GM18858 (cell line): ENCODE results near the gene ITPR1.

Source experiments
- ATAC-seq: cut with Tn5 transposase; IDR thresholded peaks from one replicate; pipeline ENCODE4 v1.9.1; 2021; ENCODE audit not compliant: unreplicated experiment

ITPR1 gene

GRCh38 chr3:4508048-4508981 is 15.2 kb downstream of the ITPR1 start:
- ATAC-seq = peak; percentile 69

DNA sequence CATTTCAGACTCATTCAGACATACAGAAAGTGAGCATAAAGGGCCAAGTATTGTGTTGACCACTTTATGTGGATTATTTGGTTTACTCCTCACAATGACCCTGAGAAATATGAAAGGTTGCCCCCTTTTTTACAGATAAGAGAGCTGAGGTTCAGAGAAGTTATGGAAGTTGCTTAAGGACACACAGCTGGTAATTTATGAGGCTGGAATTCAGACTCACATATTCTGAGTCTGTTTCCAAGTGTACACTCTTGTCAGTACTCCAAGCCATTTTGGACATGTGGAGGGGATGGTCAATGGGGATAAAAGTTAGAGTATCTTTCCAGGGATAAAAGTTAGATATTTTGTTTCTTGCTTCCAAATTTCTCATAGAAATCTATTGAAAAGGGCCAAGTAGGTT is 15.9 kb downstream of the ITPR1 start:
- no peak for ATAC-seq

GRCh38 chr3:4509983-4510755 is 17.0 kb downstream of the ITPR1 start:
- ATAC-seq = no peak

GRCh38 chr3:4511491-4512262 is 18.5 kb downstream of the ITPR1 start:
- ATAC-seq = no peak

- no peak for ATAC-seq
Measured at GRCh38 chr3:4512895-4513616, 19.9 kb downstream of the ITPR1 start.

DNA sequence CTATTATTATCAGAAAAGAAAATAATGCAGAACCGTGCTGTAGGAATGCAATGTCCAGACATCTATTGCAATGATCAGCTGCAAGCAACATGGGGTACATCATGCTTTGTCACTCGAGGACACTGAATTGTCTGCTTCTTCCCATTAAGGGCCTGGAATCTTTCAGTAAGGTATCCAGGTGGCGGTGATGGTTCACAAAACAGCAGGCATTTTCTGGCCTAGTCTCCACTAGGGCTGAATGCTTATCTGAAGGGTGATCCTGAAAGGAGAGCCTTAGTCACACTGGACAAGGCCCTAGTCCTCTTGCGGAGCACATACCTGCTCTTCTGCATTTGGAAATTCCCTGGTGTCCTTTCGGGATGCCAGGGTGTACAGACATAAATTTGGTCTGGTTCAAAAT is 21.2 kb downstream of the ITPR1 start:
- ATAC-seq = no peak

GRCh38 chr3:4514916-4515315 is 21.8 kb downstream of the ITPR1 start:
- no peak for ATAC-seq

- ATAC-seq = no peak
Measured at GRCh38 chr3:4515916-4516579, 22.9 kb downstream of the ITPR1 start.

DNA sequence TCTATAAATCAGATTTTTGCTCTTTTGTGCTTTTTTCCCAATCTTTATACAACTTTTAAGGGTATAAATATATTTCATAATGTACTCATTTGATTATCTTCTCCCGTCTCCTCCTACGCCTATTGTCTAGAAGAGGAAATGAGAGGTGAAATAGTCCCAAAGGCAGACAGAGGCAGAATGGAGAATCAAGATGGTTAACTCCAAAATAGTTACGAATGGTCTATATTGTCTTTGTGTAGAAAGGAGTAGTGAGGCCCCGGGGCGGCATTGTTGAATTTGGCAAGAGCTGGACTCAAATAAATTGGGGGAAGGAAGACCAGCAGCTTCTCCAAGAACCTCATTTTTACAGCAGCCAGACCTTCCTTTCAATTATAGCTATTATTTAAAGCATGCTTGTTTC is 23.9 kb downstream of the ITPR1 start:
- ATAC-seq = no peak

DNA sequence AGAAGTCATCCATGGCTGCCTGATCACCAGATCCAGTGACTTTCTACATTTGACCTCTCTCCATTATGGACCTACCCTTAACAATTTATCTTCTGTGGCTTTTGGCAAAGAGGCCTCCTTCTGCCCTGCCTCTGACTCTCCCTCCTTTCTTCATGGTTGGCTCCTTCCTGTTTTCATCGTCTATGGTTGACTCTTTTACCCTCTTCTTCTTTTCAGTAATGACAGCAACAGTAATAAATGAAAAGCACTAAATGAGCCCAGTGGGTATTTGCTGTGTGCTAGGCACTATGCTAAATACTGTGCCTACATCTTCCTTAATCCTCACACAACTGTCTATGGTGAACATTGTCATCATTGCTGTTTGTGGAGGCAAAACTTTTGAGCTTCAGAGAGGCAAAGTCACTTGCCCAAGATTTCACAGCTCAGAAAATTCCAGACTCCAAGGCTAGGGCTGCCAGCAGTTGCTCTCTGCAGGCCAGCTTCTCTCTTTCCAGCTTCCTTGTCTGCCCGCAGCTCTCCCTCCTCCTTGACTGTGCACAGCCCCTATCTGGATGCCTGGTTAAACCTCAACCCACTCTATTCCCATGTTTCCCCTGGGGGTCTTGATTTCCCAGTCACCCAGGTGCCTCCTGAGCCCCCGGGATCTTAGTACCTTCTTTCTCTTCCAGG is 24.6 kb downstream of the ITPR1 start:
- no peak for ATAC-seq

- ATAC-seq = no peak
Measured at GRCh38 chr3:4520033-4520816, 27.1 kb downstream of the ITPR1 start.

- no peak for ATAC-seq
Measured at GRCh38 chr3:4522947-4523346, 29.8 kb downstream of the ITPR1 start.

DNA sequence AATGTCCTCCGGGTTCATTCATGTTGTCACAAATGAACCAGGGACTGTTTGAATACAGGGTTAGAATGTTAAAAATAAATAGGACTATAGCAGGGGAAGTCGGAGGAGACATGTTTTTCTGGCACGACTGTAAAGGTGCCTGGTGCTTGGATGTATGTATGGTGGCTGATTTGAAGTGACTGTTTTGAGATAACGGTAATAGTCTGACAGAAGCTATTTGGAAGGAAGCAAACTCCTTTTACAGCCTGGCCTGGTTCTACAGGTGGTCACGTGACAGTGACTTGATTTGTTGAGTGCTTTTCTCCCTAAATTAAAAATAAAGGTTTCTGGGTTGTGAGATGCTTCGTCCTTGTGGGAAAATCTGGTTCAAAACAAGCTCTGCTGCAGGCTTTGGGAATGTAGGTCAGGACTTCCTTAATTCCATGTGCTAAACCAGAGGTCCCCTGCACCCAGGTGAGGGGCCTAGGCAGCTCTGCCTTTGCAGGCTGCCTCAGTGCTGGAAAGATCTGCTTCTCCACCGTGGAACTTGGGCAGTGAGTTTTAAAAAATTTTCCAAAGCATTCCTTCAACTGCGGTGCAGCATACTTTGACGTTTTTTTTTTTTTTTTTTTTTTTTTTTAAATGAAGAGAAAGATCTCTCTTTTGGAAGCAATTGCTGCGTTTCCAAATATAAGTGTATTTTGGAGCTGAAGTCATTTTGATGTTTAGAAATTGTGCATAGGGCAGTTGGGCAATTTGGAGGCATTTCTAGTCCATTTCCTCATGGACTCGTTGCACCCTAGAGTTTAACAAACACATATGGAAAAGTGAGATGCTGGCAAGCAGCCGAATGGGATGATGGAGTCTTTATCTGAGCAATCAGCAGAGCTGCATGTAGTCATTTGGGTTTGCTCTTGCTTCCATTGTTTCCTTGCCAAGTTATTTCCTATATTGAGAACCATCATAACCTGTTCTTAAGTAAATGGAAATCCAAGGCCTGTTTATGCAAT is 30.9 kb downstream of the ITPR1 start:
- ATAC-seq = no peak

GRCh38 chr3:4525560-4526223 is 32.5 kb downstream of the ITPR1 start:
- no peak for ATAC-seq

DNA sequence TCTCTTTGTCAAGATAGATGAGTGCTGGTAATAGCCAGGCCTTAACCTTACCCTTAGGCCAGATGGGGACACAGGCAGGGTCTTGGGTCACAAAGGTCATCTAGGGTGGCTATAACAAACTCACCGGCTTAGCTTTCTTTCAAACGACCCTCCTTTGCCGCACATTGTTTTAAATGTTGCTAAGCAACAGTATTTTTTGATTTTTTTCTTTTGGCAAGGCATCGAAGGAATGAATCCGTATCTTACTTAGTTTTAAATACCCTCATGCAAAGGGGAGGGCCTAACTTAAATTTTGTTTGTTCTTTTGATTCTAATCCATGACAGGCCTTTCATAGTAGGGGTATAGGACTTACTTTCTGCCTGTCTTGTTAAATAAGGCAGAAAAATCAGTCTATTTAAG is 35.2 kb downstream of the ITPR1 start:
- ATAC-seq = no peak

GRCh38 chr3:4528819-4529600 is 35.9 kb downstream of the ITPR1 start:
- ATAC-seq = no peak
